ENCODE results near the gene SCML1.

SCML1 gene

DNA sequence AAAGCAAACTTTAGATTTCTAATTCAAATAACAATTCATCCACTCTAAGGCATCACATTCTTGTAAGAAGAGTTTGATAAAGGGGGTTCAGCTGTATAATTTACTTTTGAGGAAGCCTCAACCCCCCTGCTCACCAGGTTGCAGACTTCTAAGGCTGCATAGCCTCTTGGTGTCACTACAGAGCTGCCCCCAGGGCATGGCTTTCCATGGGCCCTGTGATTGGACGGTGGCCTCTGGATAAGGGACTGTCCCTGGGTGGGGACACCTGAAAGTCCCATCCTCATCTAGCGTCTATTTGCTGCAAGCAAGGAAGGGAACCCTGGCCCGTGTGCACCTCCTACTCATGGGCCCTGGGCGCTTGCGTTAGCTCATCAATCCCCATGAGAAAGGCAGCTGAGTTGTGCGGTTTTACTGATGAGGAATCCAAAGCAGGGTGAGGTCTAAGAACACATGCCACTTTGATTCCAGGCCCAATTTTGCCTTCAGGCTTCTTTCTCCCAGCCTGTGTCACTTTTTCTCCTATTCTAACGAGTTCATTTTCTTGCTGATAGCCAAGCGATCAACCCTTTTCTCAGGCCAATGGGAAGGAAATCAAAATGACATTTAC lies 51.8 kb downstream of the SCML1 start:
- no peak for DNase-seq (ENCODE audit: low read depth in 2 of 2, low spot score in 1 of 2)

DNA sequence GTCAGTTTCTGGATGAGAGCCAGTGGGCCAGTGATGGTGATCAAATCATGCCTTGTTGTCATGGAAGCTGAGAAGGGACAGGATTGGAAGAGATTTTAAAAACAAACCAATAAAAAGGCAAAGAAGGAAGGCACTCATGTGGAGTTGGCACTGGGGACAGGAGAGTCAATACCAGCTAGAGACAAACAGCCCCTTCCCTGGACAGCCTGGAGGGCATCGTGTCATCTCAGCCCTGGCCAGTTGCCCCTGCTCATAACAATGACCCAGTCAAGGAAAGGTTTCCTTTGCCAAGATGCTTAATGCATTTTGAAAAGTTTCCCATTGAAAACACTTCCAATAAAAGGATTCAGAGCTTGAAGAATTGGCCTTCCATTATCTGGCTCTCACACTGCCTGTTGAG lies 55.5 kb downstream of the SCML1 start:
- no peak for DNase-seq (ENCODE audit: low read depth in 2 of 2, low spot score in 1 of 2)

DNA sequence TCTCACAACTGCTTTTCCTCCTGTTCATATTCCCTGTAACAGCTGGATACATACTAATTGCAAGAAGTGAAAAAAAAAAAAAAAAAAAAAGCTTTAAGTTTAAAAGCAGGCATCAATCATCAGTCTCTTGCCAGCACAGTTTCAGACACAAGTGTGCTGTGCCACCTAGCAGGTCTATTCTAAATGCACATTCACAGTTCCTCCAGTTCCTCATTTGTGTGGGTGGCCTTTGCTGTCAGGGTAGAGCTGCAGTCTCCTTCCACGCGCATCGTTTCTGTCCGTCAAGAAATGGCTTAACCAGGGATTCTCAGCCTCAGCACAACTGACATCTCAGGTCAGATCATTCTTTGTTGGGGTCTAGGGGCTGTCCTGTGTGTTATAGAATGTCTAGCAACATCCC lies 61.6 kb downstream of the SCML1 start:
- no peak for DNase-seq (ENCODE audit: low read depth in 2 of 2, low spot score in 1 of 2)

DNA sequence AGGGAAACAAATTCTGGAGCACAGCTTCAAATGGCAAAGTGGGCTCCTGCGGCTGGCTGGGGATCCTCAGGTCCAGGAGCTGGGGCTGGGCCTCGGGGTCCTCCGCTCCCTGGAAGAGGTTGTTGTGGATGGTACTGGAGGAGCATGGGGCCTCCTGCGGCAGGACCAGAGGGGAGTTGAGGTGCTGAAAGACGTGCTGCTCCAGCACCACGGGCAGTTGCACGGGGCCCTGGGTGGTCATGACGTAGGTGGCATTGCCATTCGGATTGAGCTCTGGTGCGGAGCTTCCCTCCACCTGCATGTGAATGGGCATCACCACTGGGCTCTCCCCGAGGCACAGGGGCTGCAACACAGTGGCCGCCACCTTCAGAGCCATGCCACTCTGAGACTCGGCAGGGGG lies 64.1 kb downstream of the SCML1 start:
- DNase-seq (ENCODE audit: low read depth in 2 of 2, low spot score in 1 of 2), result no peak

DNA sequence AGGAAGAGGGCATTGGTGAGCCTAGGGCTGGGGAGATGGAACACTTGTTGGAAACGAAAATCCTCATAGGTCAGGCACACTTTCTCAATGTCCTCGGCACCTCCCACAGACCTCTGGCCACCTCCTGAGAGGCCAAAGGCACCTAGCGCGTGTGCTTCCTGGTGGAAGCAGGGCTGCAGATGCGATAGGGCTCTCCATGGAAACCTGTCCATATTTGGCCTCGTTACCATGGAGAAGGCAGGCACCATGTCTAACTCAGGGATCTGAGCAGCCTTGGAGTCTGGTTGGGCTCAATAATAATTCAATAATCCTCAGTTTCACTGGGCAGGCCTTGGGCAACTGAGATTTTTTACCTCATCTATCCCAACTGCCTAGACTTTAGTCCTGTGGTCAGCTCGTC lies 65.5 kb downstream of the SCML1 start:
- DNase-seq (ENCODE audit: low read depth in 2 of 2, low spot score in 1 of 2), result no peak

DNA sequence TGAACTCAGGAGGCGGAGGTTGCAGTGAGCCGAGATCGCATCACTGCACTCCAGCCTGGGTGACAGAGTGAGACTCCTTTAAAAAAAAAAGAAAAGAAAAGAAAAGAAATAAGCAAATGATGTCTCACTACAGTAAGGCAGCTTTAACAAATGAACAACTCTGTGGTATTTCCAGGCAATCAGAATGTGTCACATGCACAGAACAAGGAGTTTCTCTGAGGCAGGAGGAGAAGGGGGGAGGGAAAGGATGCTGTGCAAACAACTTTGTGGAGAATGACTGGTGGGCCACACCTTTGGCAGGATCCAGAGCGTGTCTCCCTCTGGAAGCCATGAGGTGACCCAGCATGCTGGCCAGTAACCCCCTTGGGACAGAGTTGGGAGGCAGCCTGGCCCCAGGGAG lies 66.2 kb downstream of the SCML1 start:
- DNase-seq (ENCODE audit: low read depth in 2 of 2, low spot score in 1 of 2), result no peak
